Activated naive CD8-positive, alpha-beta T cell (primary cell): ENCODE measurements around the gene ANGEL1.

Source experiments
- H3K27ac Mint-ChIP-seq: one replicate; pipeline ENCODE4 v1.8.0; 2021; ENCODE audit warnings: mixed read lengths
- H3K27me3 Mint-ChIP-seq: one replicate; pipeline ENCODE4 v1.8.0; 2021; ENCODE audit warnings: mixed read lengths
- H3K36me3 Mint-ChIP-seq: one replicate; pipeline ENCODE4 v1.8.0; 2021; ENCODE audit warnings: mixed read lengths
- H3K4me1 Mint-ChIP-seq: one replicate; pipeline ENCODE4 v1.8.0; 2021; ENCODE audit warnings: low read depth, mixed read lengths
- H3K4me3 Mint-ChIP-seq: one replicate; pipeline ENCODE4 v1.8.0; 2021; ENCODE audit warnings: mild to moderate bottlenecking, mixed read lengths
- H3K9me3 Mint-ChIP-seq: one replicate; pipeline ENCODE4 v1.8.0; 2021; ENCODE audit warnings: low read depth, mixed read lengths

Gene ANGEL1

DNA sequence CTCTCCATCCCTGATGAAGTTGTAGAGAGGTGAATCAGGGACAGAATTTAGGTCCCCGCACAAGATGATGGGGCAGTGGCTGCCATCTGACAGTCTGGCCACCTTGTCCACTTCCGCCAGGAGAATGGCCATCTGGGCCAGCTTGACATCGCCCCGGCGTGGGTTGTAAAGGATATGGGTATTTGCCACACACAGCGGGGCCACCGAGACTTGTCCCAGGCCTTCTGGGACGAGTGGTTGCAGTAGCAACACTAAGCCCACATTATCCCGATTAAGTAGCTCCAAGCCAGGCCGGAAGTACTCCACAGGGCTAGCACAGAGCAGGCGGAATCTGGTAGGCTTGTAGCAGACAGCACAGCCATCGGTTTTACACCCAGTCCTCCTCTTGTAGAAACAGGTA is 6.2 kb downstream of the ANGEL1 start:
- no peaks in the 10 kb centered on the region for H3K27me3 Mint-ChIP-seq
- H3K27ac Mint-ChIP-seq, result no peak overlapping the region
- H3K4me3 Mint-ChIP-seq, result no peak overlapping the region
- no peaks in the 10 kb centered on the region for H3K9me3 Mint-ChIP-seq
- peaks cover 29% of the 10 kb centered on the region for H3K4me1 Mint-ChIP-seq
- H3K36me3 Mint-ChIP-seq, result peaks cover 36% of the 10 kb centered on the region

DNA sequence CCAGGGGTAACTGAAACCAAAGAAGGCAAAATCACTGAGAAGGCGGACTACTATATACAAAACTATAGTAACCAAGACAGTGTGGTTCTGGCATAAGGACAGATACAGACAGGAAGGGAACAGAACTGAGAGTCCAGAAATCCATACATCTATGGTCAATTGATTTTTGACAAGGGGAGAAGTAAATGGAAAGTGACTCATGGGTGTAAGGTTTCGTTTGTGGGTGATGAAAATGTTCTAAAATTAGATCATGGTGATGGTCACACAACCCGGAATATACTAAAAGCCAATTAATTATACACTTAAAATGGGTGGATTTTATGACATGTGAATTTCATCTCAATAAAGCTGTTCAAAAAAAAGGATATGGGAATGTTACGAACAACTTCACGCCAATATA is 18.7 kb downstream of the ANGEL1 start:
- peaks cover 16% of the 10 kb centered on the region for H3K36me3 Mint-ChIP-seq

DNA sequence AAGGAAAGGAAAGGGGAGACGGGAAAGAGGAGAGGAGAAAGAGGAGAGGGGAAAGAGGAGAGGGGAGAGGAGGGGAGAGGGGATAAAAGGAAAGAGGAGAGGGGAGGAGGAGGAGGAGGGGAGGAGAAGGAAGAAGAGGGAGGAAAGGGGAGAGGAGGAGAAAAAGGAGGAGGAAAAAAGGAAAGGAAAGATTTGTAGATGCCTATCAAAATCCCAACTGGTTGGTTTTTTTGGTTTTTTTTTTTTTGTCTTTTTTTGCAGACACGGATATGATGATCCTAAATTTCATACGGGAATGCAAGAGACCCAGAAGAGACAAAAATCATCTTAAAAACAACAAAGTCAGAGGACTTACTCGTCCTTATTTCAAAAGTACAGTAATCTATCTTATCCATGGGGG is 19.4 kb downstream of the ANGEL1 start:
- no peaks in the 10 kb centered on the region for H3K9me3 Mint-ChIP-seq
- H3K4me3 Mint-ChIP-seq, result no peak overlapping the region
- H3K27ac Mint-ChIP-seq, result no peak overlapping the region
- H3K27me3 Mint-ChIP-seq, result no peaks in the 10 kb centered on the region
- H3K36me3 Mint-ChIP-seq, result peaks cover 15% of the 10 kb centered on the region
- no peaks in the 10 kb centered on the region for H3K4me1 Mint-ChIP-seq

More for the DNA sequence above, 18.7 kb downstream of the ANGEL1 start:
- H3K9me3 Mint-ChIP-seq, result no peaks in the 10 kb centered on the region
- no peaks in the 10 kb centered on the region for H3K27me3 Mint-ChIP-seq
- no peaks in the 10 kb centered on the region for H3K4me1 Mint-ChIP-seq
- no peak overlapping the region for H3K4me3 Mint-ChIP-seq
- H3K27ac Mint-ChIP-seq, result no peak overlapping the region

DNA sequence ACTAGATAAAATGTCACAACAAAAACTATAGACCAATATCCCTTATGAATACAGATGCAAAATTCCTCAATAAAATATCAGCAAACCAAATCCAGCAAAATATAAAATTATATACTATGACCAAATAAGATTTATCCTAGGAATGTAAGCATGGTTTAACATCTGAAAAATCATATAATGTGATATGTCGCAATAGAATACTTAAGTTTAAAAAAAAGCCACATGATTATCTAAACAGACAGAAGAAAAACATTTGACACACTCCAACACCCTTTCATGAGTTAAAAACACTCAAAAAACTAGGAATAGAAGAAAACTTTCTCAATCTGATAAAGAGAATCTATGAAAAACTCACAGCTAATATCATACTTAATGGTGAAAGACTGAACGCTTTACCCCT is 20.3 kb downstream of the ANGEL1 start:
- Mint-ChIP-seq H3K4me3 (no peak overlapping the region), H3K27me3 (no peaks in the 10 kb centered on the region), H3K27ac (no peak overlapping the region), H3K9me3 (no peaks in the 10 kb centered on the region), H3K4me1 (no peaks in the 10 kb centered on the region), H3K36me3 (peaks cover 15% of the 10 kb centered on the region)

DNA sequence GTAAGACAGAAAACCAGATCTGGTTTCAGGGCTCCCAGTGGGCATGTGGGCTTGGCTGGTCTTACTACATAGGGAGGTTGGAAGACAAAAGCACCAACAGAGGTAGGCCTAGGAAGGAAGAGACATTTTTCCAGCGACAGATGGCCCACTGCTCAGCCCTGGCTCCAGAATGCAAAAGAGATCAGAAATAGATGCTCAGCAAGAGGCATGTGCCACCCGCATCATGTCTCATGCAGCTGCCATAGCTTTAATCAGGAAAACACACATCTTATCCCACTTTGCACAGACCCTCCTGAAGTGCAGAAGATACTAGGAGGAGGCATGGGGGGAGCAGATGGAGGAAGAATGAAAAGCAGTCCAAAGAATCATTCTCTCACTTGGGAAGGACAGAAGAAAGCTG is 26.1 kb downstream of the ANGEL1 start:
- Mint-ChIP-seq H3K36me3 (no peaks in the 10 kb centered on the region), H3K4me3 (no peak overlapping the region), H3K9me3 (no peaks in the 10 kb centered on the region), H3K27ac (no peak overlapping the region), H3K4me1 (peaks cover 11% of the 10 kb centered on the region), H3K27me3 (no peaks in the 10 kb centered on the region)

DNA sequence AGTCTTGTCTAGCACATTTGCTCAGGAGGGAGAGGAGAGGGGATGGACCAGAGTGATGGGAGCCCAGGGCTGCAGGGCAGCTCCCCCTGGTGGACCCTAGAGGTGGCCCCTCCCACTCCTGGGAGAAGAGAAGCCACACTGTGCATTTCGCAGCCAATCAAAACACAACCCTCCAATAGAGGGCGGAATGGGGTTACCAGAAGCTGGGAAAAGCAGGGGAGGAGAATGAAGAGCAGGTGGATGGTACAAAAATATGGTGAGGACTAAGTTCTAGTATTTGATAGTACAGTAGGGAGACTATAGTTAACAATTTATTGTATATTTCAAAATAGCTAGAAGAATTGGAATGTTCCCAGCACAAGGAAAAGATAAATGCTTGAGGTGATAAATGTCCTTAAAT is 27.8 kb downstream of the ANGEL1 start:
- no peaks in the 10 kb centered on the region for H3K27me3 Mint-ChIP-seq
- no peaks in the 10 kb centered on the region for H3K9me3 Mint-ChIP-seq
- peaks cover 14% of the 10 kb centered on the region for H3K4me1 Mint-ChIP-seq
- no peak overlapping the region for H3K4me3 Mint-ChIP-seq
- H3K27ac Mint-ChIP-seq, result no peak overlapping the region
- H3K36me3 Mint-ChIP-seq, result no peaks in the 10 kb centered on the region

DNA sequence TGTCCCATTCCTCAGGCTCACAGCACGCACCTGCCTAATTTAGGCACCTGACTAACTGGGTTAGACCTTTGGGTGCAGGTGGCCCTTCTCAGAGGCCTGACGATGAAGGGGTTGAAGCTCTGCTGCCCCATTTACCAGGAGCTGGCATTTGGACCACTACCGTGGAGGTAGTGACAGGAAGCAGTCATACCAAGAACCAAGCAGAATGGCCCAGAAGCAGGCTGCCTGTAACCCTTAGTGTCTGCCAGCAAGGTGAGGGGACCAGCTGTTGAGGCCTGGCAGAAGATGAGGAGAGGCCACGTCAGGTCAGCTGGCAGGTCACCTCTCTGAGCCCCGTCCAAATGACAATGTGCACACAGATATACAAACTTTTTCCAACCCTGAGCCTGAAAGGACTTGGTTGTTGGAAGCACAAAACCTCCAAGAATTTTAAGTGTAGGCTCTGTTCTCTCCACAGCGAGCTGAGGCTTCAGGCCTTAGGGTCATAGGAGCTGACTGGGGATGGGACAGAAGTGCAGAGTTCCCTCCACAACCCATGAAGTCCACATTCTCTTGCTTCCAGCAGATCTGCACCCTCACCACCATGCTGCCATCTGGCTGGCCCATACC is 28.3 kb downstream of the ANGEL1 start:
- Mint-ChIP-seq H3K36me3 (no peaks in the 10 kb centered on the region), H3K9me3 (no peaks in the 10 kb centered on the region), H3K27ac (no peak overlapping the region), H3K4me3 (no peak overlapping the region), H3K27me3 (no peaks in the 10 kb centered on the region), H3K4me1 (peaks cover 14% of the 10 kb centered on the region)

DNA sequence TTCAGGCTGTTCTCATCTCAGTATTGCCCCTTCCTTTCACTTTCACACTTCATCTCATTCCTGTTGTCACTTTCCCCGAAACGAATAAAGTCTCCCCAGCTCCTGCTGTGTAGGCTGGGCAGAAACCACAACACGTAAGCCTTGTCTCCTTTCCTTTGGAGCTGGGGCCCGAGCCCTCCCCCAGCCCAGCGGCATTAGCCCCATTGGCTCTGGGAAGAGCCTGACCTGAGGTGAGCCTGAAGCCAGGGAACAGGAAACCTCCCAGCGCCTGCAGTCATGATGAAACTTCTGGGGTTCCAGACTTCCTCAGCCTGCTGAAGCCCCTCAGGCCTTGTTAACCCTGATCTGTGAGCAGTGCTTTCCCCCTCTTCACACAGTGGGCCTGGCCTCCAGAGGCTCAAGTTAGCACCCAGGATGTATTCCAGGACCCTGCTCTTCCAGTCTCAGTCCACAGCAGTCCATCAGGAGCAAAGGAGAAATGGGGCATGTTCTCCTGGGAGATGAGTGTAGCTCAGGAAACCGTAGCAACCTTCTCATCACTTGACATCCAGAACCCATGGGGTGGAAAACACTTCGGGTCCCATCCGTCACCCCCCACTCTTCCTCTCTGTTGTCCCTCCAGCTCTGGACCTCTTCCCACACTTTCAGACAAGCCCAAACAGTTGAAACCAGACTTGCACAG is 29.7 kb downstream of the ANGEL1 start:
- H3K27ac Mint-ChIP-seq, result peak overlapping the region; percentile 87

DNA sequence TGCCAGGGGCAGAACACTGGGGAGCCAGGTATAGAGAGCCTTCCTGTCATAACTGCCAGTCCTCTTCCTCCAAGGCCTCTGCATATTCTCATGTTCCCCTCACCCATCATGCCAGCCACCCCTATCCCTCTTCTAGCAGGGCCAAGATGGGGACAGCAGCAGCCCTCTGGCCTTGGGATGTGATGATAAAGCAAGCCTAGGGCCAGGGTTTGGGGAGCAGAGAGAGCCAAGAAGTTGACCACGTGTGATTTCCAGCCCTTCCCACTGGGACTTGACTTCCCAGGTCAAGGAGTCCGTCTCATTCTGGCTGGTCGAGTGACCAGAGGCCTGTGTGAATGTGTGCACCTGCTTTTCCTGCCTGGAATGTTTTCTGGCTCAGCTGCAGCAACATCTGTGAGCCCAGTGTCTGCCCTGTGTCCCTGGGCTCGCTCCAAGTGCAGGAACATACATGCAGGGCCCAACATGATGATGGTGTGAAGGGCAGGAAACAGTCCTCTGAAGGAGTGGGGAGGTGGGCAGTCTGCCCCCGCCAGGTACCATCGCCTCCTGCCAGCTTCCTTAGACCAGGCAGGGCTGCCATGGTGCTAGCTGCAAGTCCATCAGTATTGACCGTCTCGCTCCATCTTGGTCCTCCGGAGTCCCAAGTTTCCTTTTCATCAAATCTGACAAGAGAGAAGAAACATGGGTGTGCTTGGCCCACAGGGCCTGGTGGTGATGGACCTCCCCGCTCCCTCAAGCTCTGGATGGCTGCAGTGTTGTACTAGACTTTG is 30.4 kb downstream of the ANGEL1 start:
- peaks cover 14% of the 10 kb centered on the region for H3K4me1 Mint-ChIP-seq
- peak overlapping the region; percentile 87 for H3K27ac Mint-ChIP-seq
- H3K9me3 Mint-ChIP-seq, result no peaks in the 10 kb centered on the region
- no peaks in the 10 kb centered on the region for H3K36me3 Mint-ChIP-seq
- no peak overlapping the region for H3K4me3 Mint-ChIP-seq
- no peaks in the 10 kb centered on the region for H3K27me3 Mint-ChIP-seq

More for the DNA sequence above, 29.7 kb downstream of the ANGEL1 start:
- Mint-ChIP-seq H3K4me3 (no peak overlapping the region), H3K27me3 (no peaks in the 10 kb centered on the region), H3K9me3 (no peaks in the 10 kb centered on the region), H3K36me3 (no peaks in the 10 kb centered on the region), H3K4me1 (peaks cover 14% of the 10 kb centered on the region)

DNA sequence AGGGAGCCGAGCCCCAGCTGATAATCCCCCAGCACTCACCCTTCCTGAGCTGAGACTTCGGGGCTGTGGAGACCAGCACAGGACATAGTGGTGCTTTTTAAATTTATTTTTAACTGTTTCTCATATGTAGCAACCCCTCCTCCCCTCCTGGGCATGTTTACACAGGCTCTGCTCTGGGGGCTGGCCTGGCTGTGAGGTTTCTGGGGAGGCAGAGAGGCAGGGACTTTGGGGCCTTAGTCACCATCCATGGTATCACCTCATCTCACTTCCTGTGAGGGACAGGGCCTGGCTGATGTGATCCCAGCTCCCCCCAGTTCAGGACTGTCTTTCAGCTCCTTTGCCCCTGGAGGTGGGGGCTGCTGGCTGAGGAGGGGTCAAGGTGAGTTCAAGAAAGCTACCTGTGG is 31.0 kb downstream of the ANGEL1 start:
- no peak overlapping the region for H3K27ac Mint-ChIP-seq
- H3K4me1 Mint-ChIP-seq, result peaks cover 14% of the 10 kb centered on the region
- H3K27me3 Mint-ChIP-seq, result no peaks in the 10 kb centered on the region
- no peaks in the 10 kb centered on the region for H3K36me3 Mint-ChIP-seq
- H3K4me3 Mint-ChIP-seq, result no peak overlapping the region
- no peaks in the 10 kb centered on the region for H3K9me3 Mint-ChIP-seq

DNA sequence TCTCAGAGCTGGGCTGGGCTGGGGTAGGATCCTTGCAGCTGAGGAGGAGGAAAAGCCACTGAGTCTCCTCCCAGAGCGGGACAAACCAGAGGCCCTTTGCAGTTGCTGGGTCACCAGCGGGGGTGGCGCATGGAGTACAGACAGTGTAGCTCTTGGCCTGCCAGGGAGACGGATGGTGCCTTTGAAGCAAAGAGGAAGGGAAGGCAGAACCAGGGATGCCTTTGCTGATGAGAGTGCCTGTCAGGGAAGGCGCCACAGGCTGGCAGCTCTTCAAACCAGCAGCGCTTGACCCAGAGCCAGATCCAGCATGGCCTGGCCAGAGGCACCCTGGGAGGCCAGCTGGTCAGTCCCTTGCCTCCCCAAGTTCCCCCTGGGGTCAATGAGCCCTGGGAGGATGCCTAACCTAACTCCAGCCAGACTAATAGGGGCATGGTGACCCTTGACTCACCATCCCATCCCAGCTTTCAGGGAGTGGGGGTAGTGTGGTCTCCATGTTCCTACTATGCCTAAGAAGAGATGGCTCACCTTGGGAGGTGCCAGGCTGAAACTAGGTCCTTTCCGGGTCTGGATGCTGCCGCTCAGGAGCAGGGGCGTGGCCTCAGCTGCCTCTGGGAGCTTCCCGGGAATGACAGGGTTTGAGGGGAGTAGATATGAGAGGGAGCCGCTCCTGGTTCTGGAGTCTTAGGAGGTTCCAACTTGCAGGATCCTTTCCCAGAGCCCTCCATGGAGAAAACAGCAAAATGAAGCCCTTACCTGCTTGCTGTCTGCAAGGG is 31.6 kb downstream of the ANGEL1 start:
- Mint-ChIP-seq H3K4me3 (no peak overlapping the region), H3K27me3 (no peaks in the 10 kb centered on the region), H3K27ac (no peak overlapping the region), H3K36me3 (no peaks in the 10 kb centered on the region), H3K9me3 (no peaks in the 10 kb centered on the region), H3K4me1 (peaks cover 14% of the 10 kb centered on the region)

DNA sequence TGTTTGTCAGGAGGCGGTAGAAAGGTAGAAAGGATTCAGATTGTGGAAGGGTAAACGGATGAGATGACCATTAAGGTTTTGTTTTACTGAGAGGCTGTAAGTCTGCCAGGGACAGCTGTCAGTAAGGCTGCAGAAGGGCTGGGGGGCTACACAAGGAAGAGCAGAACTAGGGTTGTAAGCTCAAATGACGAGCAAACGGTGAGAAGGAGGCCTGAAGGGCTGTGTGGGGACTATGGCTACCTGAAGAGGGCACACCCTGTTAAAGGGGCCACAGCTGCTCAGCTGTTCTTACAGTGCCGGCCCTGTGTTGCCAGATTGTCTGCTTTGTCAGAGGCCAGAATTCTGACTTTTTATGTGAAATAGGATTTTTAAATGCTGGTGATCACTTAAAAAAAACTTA is 32.3 kb downstream of the ANGEL1 start:
- Mint-ChIP-seq H3K27me3 (no peaks in the 10 kb centered on the region), H3K27ac (no peak overlapping the region), H3K4me1 (peaks cover 12% of the 10 kb centered on the region), H3K4me3 (no peak overlapping the region), H3K9me3 (no peaks in the 10 kb centered on the region), H3K36me3 (no peaks in the 10 kb centered on the region)

DNA sequence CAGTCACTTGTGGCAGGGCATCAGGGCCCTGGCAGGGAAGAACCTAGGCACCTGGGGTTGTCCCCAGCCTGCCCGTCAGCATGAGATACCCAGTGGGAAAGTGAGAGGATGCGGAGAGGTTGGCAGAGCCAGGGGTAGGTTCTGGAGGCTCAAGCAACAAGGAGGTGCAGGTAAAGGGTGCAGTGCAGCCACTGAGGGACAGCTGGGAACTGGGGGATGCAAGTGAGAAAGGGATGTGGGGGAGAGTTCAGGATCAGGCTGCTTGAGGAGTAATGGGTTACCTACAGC is 32.7 kb downstream of the ANGEL1 start:
- Mint-ChIP-seq H3K4me1 (peaks cover 12% of the 10 kb centered on the region), H3K9me3 (no peaks in the 10 kb centered on the region), H3K27me3 (no peaks in the 10 kb centered on the region), H3K27ac (no peak overlapping the region), H3K4me3 (no peak overlapping the region), H3K36me3 (no peaks in the 10 kb centered on the region)

DNA sequence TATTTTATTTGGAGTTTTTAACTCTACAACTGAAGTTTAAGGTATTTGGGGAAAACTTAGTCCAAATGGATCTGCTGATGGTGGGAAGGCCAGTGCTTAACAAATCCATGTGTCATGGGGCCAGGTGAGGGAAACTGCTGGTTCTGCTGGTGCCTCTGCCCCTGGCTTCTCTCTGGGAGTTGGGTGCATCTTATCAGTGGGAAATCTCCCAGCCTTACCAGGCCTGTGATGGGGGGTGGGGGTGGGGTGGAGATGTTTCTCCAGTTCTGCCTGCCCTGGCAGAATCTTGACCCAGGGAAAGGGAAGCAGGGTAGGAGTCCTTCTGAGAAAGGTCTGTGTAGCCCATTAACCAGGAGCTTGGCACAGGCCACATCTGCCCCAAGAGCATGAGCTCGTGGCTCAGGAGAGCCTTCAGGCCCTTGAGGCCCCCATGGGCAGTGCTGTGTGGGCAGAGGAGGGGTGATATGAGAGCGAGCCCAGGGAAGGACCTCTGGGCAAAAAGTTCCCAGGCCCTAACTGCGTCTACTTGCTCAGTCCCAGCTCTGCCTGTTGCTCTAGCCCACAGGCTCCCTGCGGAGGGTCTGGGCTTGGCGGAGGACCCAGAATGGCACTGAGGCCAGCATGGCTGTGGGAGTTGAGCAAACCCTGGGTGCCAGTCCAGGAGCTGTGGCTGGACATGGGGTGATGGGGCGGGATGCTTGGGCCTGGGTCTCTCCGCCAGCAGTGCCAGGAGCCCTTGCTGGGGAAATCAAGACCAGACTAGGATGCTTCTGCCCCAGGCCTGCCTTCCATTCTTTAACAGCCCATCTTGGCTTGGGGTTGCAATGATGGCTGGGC is 33.2 kb downstream of the ANGEL1 start:
- H3K27me3 Mint-ChIP-seq, result no peaks in the 10 kb centered on the region
- H3K27ac Mint-ChIP-seq, result no peak overlapping the region
- H3K9me3 Mint-ChIP-seq, result no peaks in the 10 kb centered on the region
- no peak overlapping the region for H3K4me3 Mint-ChIP-seq
- no peaks in the 10 kb centered on the region for H3K36me3 Mint-ChIP-seq
- peaks cover 12% of the 10 kb centered on the region for H3K4me1 Mint-ChIP-seq
